GM23338 (cell line): ENCODE data around the gene SLC6A11.

Source experiments
- EZH2phosphoT487 ChIP-seq: fragments of 200-600 bp; sonication (generic); IDR thresholded peaks from one replicate; pipeline ENCODE4 v1.8.1; 2018; ENCODE audit warnings: antibody characterized with exemption; ENCODE audit not compliant: unreplicated experiment
- POLR2AphosphoS5 ChIP-seq: IDR thresholded peaks from 2 replicates; pipeline ENCODE4 v1.6.1; 2016; ENCODE audit warnings: antibody characterized with exemption, low read depth
- TF ChIP-seq, protein P1 (sequence below), 2 experiments: fragments of 200-600 bp in 1 of 2; sonication (generic) in 1 of 2; conservative IDR thresholded peaks; 2 replicates each; pipeline versions ENCODE4 v1.5.1 to v1.6.1; 2016 to 2017; ENCODE audit warnings: antibody characterized with exemption in 2 of 2, low read depth in 2 of 2, mild to moderate bottlenecking in 2 of 2, moderate library complexity in 1 of 2

DNA sequence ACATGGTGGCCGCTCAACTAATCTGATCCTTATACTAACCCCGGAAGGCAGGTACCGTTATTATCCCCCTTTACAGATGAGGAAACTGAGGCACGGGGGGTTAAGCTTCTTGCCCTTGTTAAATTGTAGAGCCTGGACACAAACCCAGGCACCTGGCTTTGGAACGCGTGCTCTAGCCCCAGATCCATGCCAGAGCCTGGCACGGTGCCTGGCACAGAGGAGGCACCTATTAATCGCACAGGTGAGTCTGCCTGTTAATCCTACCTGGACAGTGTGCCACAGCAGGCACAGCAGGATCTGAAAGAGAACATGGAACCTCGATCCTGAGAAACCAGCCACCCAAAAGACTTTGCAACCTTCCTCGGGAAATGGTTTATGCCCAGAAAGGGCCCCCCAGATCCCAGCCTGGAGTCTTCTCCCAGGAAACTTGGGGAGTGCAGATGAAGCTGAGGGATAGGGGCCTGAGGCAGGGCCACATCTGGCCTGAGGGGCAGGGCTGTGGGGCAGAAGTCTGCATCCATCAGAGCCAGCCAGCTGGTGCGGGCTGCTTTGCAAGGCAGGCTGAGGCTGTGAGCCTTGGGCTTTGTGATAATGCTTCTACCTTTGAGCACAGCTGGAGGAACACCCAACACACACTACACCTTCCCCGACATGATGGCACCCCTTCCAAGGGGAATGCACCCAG lies 121.3 kb downstream of the SLC6A11 start:
- TF ChIP-seq EZH2phosphoT487: no peak
- no peak for TF ChIP-seq POLR2AphosphoS5
- TF ChIP-seq, protein P1, sequence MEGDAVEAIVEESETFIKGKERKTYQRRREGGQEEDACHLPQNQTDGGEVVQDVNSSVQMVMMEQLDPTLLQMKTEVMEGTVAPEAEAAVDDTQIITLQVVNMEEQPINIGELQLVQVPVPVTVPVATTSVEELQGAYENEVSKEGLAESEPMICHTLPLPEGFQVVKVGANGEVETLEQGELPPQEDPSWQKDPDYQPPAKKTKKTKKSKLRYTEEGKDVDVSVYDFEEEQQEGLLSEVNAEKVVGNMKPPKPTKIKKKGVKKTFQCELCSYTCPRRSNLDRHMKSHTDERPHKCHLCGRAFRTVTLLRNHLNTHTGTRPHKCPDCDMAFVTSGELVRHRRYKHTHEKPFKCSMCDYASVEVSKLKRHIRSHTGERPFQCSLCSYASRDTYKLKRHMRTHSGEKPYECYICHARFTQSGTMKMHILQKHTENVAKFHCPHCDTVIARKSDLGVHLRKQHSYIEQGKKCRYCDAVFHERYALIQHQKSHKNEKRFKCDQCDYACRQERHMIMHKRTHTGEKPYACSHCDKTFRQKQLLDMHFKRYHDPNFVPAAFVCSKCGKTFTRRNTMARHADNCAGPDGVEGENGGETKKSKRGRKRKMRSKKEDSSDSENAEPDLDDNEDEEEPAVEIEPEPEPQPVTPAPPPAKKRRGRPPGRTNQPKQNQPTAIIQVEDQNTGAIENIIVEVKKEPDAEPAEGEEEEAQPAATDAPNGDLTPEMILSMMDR (conservative IDR thresholded peaks at IDR 0.05; ENCODE audit: low read depth in 2 of 2): no peak
